H1 (cell line): ENCODE data around the gene SELENOO.

Source experiments
- CHD2 ChIP-seq: IDR thresholded peaks from 2 replicates; pipeline ENCODE4 v1.6.1; 2012; ENCODE audit warnings: low read length, improper control_type of control experiment
- CTCF ChIP-seq, 3 experiments: IDR thresholded peaks; 1 replicate in 2 of 3; 2 replicates in 1 of 3; pipeline versions ENCODE4 v1.5.1 to v1.6.1; 2011; ENCODE audit warnings: low read length in 3 of 3, mild to moderate bottlenecking in 3 of 3, inconsistent platforms in 2 of 3, low read depth in 1 of 3, moderate library complexity in 1 of 3; ENCODE audit not compliant: insufficient read depth in 1 of 3; ENCODE audit errors: control extremely low read depth in 1 of 3
- FOSL1 ChIP-seq: IDR thresholded peaks from 2 replicates; pipeline ENCODE4 v1.6.1; 2011; ENCODE audit warnings: mild to moderate bottlenecking, low read depth, low read length, moderate library complexity; ENCODE audit not compliant: insufficient read depth
- PHF8 ChIP-seq: fragments of 200-600 bp; sonication (generic); conservative IDR thresholded peaks from 2 replicates; pipeline ENCODE4 v1.7.1; 2012; ENCODE audit warnings: low read depth, mild to moderate bottlenecking, inconsistent platforms, low read length, moderate library complexity
- SIN3A ChIP-seq, 2 experiments: IDR thresholded peaks in 1 of 2; conservative IDR thresholded peaks in 1 of 2; 2 replicates each; pipeline ENCODE4 v1.6.1; 2011 to 2012; ENCODE audit warnings: low read length in 2 of 2, improper control_type of control experiment in 1 of 2, low read depth in 1 of 2, mild to moderate bottlenecking in 1 of 2
- ZNF274 ChIP-seq: IDR thresholded peaks from 2 replicates; pipeline ENCODE4 v1.7.0; 2012; ENCODE audit warnings: low read length, borderline replicate concordance; ENCODE audit errors: extremely low read depth

- TF ChIP-seq SIN3A (conservative IDR thresholded peaks at IDR 0.05 in 1 of 2, IDR thresholded peaks at IDR 0.05 in 1 of 2; ENCODE audit: low read depth in 1 of 2, low read length in 2 of 2) (no peak), CHD2 (no peak), CTCF (IDR thresholded peaks at IDR 0.05; ENCODE audit: control extremely low read depth in 1 of 3, insufficient read depth in 1 of 3, low read depth in 1 of 3, low read length in 3 of 3) (peak in 1 of 3 experiments; percentile 12; a peak in 1 of 4 replicates), PHF8 (no peak; the same call in 1 of the 2 replicates), FOSL1 (no peak), ZNF274 (no peak)
Observed at GRCh38 chr22:50251477-50252081, 50.8 kb downstream of the SELENOO start.
